Lower lobe of right lung (tissue), 2 donors: ENCODE data around the gene MTCH1. TPM values are rescaled to one million over a fixed set of nuclear protein-coding genes. Genes with fewer than 3 reads are reported as not detected.

ENCODE experiments used
- ATAC-seq, 2 donors: fragments of 200-7000 bp; cut with Tn5 transposase; one replicate each; pipeline ENCODE4 v1.9.1; 2020 to 2022; ENCODE audit warnings: mild to moderate bottlenecking in 2 of 2, moderate library complexity in 2 of 2
- DNase-seq: peaks from one replicate; pipeline ENCODE4 v3.0.0-alpha.2; 2020
- H3K27ac ChIP-seq: fragments of 200-600 bp; one replicate; pipeline ENCODE4 v1.8.0; 2022
- H3K27me3 ChIP-seq: fragments of 200-600 bp; one replicate; pipeline ENCODE4 v1.8.0; 2022; ENCODE audit warnings: low read depth
- H3K36me3 ChIP-seq: fragments of 200-600 bp; one replicate; pipeline ENCODE4 v1.8.0; 2022; ENCODE audit warnings: mild to moderate bottlenecking
- H3K4me1 ChIP-seq: fragments of 200-600 bp; one replicate; pipeline ENCODE4 v1.8.0; 2022
- H3K4me3 ChIP-seq: fragments of 200-600 bp; one replicate; pipeline ENCODE4 v1.8.0; 2022; ENCODE audit warnings: mild to moderate bottlenecking
- H3K9me3 ChIP-seq: fragments of 200-600 bp; one replicate; pipeline ENCODE4 v1.8.0; 2022
- CTCF ChIP-seq: fragments of 200-600 bp; IDR thresholded peaks from one replicate; pipeline ENCODE4 v1.8.0; 2022; ENCODE audit warnings: antibody characterized with exemption, mild to moderate bottlenecking
- intact Hi-C: fragments of 100-400 bp; cut with DNase I; formaldehyde crosslinking; loops from one replicate; pipeline ENCODE4 v1.11.0; 2022
- total RNA-seq: library from RNA; stranded (reverse); fragmentation: NEBNext Ultra II Directional; extraction: Animal tissue kit (Norgen Biotek cat#: 25700); gene quantifications from one replicate; pipeline ENCODE4 v1.2.1, GENCODE V29; 2021
- donor health status: DM: no; HTN: yes; CAD: no; lungs with severe emphysema.

The MTCH1 gene
- total RNA-seq, 1 donor from 2014 or later: 194 TPM

DNA sequence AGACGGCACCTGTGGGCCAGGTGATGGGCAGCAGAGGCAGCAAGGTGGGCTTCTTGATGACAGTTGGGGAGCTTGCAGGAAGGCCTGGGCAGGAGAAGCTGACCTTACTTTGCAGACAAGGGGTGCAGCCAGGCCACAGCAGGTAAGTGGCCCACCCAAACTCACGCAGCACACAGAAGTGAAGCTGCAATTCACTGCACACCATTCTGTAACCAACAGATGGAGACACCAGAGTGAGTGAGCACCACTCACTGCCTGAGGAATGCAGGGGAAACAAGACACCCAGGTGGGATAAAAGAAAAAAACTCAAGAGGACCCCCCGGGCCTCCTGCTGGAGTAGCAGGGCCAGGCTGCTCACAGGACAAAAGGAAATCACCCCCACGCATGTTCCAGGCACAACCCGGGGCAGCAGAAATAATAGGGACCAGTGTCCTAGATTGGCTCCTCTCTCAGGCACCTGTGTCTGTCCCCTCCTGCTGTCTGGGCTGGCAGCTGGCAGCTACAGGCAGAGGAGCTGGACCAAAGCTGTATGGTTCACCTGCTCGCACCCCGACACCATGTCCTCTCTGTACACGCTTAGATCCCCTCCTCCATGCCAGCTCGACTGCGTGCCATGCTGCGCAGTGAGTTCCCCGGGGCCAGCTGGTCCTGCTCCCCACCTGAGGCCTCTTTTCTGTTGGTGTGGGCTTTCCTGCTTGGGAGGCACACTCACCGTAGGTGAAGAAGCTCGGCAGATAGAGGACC is 4.9 kb downstream of the MTCH1 start:
- DNase-seq (no peak), ATAC-seq (no peak)
- Histone ChIP-seq H3K9me3 (no peaks in the 10 kb centered on the region), H3K4me3 (no peak overlapping the region), H3K27me3 (no peaks in the 10 kb centered on the region), H3K36me3 (peaks cover 53% of the 10 kb centered on the region), H3K27ac (no peak overlapping the region), H3K4me1 (peaks cover 65% of the 10 kb centered on the region)
- TF ChIP-seq CTCF: no peak
- intact Hi-C loops: no loop called here

DNA sequence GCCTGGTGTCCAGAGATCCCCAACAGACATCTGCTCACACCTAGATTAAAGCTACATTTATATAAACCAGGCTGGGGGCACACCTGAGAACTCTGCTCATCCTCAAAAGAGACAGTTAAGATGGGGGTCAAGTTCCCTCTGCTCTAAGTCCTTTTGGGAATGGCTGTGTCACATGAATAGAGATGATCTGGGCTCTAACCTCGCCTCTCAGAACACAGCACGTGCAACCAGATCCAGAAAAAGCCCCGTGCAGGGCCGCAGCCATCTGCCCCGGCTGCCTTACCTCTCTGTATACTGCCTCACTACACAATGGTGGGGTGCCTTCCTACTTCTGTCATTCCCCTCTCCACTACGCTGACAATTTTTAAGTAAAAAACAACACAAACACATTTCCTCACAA is 5.9 kb downstream of the MTCH1 start:
- TF ChIP-seq CTCF: no peak
- Histone ChIP-seq H3K27ac (no peak overlapping the region), H3K9me3 (no peaks in the 10 kb centered on the region), H3K27me3 (no peaks in the 10 kb centered on the region), H3K36me3 (peaks cover 62% of the 10 kb centered on the region), H3K4me1 (peaks cover 66% of the 10 kb centered on the region), H3K4me3 (no peak overlapping the region)
- no peak for DNase-seq
- no peak for ATAC-seq
- intact Hi-C loops: no loop called here

GRCh38 chr6:36979347-36979742 is 6.7 kb downstream of the MTCH1 start:
- Histone ChIP-seq H3K9me3 (no peaks in the 10 kb centered on the region), H3K36me3 (peaks cover 70% of the 10 kb centered on the region), H3K27me3 (no peaks in the 10 kb centered on the region), H3K27ac (no peak overlapping the region), H3K4me3 (no peak overlapping the region), H3K4me1 (peaks cover 61% of the 10 kb centered on the region)
- peak in 1 of 2 donors; percentile 72 for ATAC-seq
- peak; percentile 49 for TF ChIP-seq CTCF
- no peak for DNase-seq
- intact Hi-C loops: no loop called here

GRCh38 chr6:36978421-36979346 is 7.3 kb downstream of the MTCH1 start:
- peaks cover 76% of the 10 kb centered on the region for H3K36me3 ChIP-seq
- peaks cover 54% of the 10 kb centered on the region for H3K4me1 ChIP-seq
- intact Hi-C loops: no loop called here
- DNase-seq (no peak), ATAC-seq (peak in 1 of 2 donors; percentile 9)
- no peak for TF ChIP-seq CTCF
- H3K9me3 ChIP-seq: no peaks in the 10 kb centered on the region
- no peak overlapping the region for H3K4me3 ChIP-seq
- H3K27me3 ChIP-seq: no peaks in the 10 kb centered on the region
- H3K27ac ChIP-seq: no peak overlapping the region

DNA sequence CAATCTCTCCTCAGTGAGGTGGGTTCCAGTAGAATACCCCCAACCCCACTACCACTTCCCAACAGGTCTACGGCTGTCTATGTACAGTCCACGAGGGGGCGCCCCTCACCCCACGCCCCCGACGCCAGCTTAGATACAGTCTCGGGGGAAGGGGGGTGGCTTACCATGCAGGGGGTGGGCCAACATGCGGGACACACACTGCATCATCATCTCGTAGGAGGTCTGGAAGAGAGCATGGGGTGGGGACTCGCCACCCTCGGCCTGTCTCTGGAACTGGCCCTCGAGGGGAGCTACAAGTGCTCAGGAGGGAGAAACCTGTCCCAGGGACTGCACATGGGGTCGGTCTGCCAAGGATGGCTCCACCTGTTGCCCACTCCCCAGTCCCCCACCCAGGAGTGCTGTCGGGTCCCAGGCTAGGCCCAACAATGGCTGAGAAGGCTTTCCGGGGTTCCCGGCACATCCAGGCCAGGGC is 8.5 kb downstream of the MTCH1 start:
- ATAC-seq: peak in 1 of 2 donors; percentile 36
- H3K27ac ChIP-seq: no peak overlapping the region

More for the DNA sequence above, 8.5 kb downstream of the MTCH1 start:
- H3K27me3 ChIP-seq: no peaks in the 10 kb centered on the region
- H3K4me1 ChIP-seq: peaks cover 42% of the 10 kb centered on the region
- H3K36me3 ChIP-seq: peaks cover 88% of the 10 kb centered on the region
- no peak overlapping the region for H3K4me3 ChIP-seq
- no peak for DNase-seq
- no peaks in the 10 kb centered on the region for H3K9me3 ChIP-seq
- intact Hi-C loops: no loop called here
- peak; percentile 26 for TF ChIP-seq CTCF
